ENCODE measurements around the gene ASXL1. TPM values are rescaled to one million over a fixed set of nuclear protein-coding genes. Genes with fewer than 3 reads are reported as not detected.

ASXL1 gene
- total RNA-seq, 2 experiments from 2014 or later, result 110 TPM

GRCh38 chr20:32467506-32468312, 109.6 kb downstream of the ASXL1 start:
- Mint-ChIP-seq H3K4me1 (no peaks in the 10 kb centered on the region), H3K27me3 (no peaks in the 10 kb centered on the region), H3K4me3 (no peak overlapping the region), H3K36me3 (ENCODE audit: low read depth) (no peaks in the 10 kb centered on the region), H3K27ac (no peak overlapping the region), H3K9me3 (no peaks in the 10 kb centered on the region)
- ChIA-PET CTCF (interaction anchor here (0.9 to 1.3 kb wide), 3 partner anchors 10 to 253 kb away, joined by 3 to 4 read pairs (median 3); no protein-coding TSS in a partner anchor), POLR2A (no interaction called here)
- DNase-seq, result no peak

GRCh38 chr20:32468313-32468640, 110.1 kb downstream of the ASXL1 start:
- no peak overlapping the region for H3K27ac Mint-ChIP-seq
- POLR2A ChIA-PET, result no interaction called here

GRCh38 chr20:32468860-32469259, 110.7 kb downstream of the ASXL1 start:
- no peak overlapping the region for H3K4me3 Mint-ChIP-seq
- H3K9me3 Mint-ChIP-seq, result no peaks in the 10 kb centered on the region
- ChIA-PET CTCF (interaction anchor here (1.1 to 1.3 kb wide), 2 partner anchors 12 to 254 kb away, joined by 3 to 4 read pairs; no protein-coding TSS in a partner anchor), POLR2A (no interaction called here)
- H3K27me3 Mint-ChIP-seq, result no peaks in the 10 kb centered on the region
- no peaks in the 10 kb centered on the region for H3K4me1 Mint-ChIP-seq
- no peak overlapping the region for H3K27ac Mint-ChIP-seq
- H3K36me3 Mint-ChIP-seq (ENCODE audit: low read depth), result no peaks in the 10 kb centered on the region
- DNase-seq, result no peak

More at GRCh38 chr20:32468313-32468640, 110.1 kb downstream of the ASXL1 start:
- H3K9me3 Mint-ChIP-seq, result no peaks in the 10 kb centered on the region
- CTCF ChIA-PET, result interaction anchor here (0.9 to 1.3 kb wide), 3 partner anchors 11 to 253 kb away, joined by 3 to 4 read pairs (median 3); no protein-coding TSS in a partner anchor
- no peaks in the 10 kb centered on the region for H3K36me3 Mint-ChIP-seq (ENCODE audit: low read depth)
- no peak for DNase-seq
- H3K27me3 Mint-ChIP-seq, result no peaks in the 10 kb centered on the region
- no peaks in the 10 kb centered on the region for H3K4me1 Mint-ChIP-seq
- H3K4me3 Mint-ChIP-seq, result no peak overlapping the region

GRCh38 chr20:32470025-32470861, 112.1 kb downstream of the ASXL1 start:
- H3K9me3 Mint-ChIP-seq, result no peaks in the 10 kb centered on the region
- no peaks in the 10 kb centered on the region for H3K27me3 Mint-ChIP-seq
- CTCF ChIA-PET, result no interaction called here
- DNase-seq, result peak; percentile 33
- H3K4me1 Mint-ChIP-seq, result no peaks in the 10 kb centered on the region
- POLR2A ChIA-PET, result no interaction called here
- H3K36me3 Mint-ChIP-seq (ENCODE audit: low read depth), result no peaks in the 10 kb centered on the region
- H3K27ac Mint-ChIP-seq, result no peak overlapping the region
- no peak overlapping the region for H3K4me3 Mint-ChIP-seq

GRCh38 chr20:32470940-32471339, 112.8 kb downstream of the ASXL1 start:
- no peaks in the 10 kb centered on the region for H3K9me3 Mint-ChIP-seq
- H3K27me3 Mint-ChIP-seq, result no peaks in the 10 kb centered on the region
- no peak overlapping the region for H3K4me3 Mint-ChIP-seq
- no peak for DNase-seq
- no peaks in the 10 kb centered on the region for H3K36me3 Mint-ChIP-seq (ENCODE audit: low read depth)
- ChIA-PET POLR2A (no interaction called here), CTCF (interaction anchor here (0.7 kb wide), 1 partner anchor 85 kb away, joined by 3 read pairs; no protein-coding TSS in a partner anchor)
- H3K27ac Mint-ChIP-seq, result no peak overlapping the region
- H3K4me1 Mint-ChIP-seq, result peaks cover 4% of the 10 kb centered on the region

- no peak overlapping the region for H3K27ac Mint-ChIP-seq
- no peak for DNase-seq
- H3K4me3 Mint-ChIP-seq, result no peak overlapping the region
- POLR2A ChIA-PET, result no interaction called here
- no peaks in the 10 kb centered on the region for H3K9me3 Mint-ChIP-seq
- no peaks in the 10 kb centered on the region for H3K36me3 Mint-ChIP-seq (ENCODE audit: low read depth)
- H3K4me1 Mint-ChIP-seq, result peaks cover 20% of the 10 kb centered on the region
- no peaks in the 10 kb centered on the region for H3K27me3 Mint-ChIP-seq
- CTCF ChIA-PET, result interaction anchor here (1.8 kb wide), 1 partner anchor 15 kb away, joined by 4 read pairs; no protein-coding TSS in a partner anchor
These were observed 114.6 kb downstream of the ASXL1 start for GRCh38 chr20:32472581-32473207.

- Mint-ChIP-seq H3K27ac (no peak overlapping the region), H3K4me1 (peaks cover 21% of the 10 kb centered on the region), H3K9me3 (no peaks in the 10 kb centered on the region), H3K27me3 (no peaks in the 10 kb centered on the region), H3K4me3 (no peak overlapping the region), H3K36me3 (ENCODE audit: low read depth) (no peaks in the 10 kb centered on the region)
- no peak for DNase-seq
- ChIA-PET POLR2A (no interaction called here), CTCF (interaction anchor here (1.8 kb wide), 1 partner anchor 16 kb away, joined by 4 read pairs; no protein-coding TSS in a partner anchor)
These were observed 115.3 kb downstream of the ASXL1 start for GRCh38 chr20:32473231-32474008.

GRCh38 chr20:32474009-32474716, 116.0 kb downstream of the ASXL1 start:
- Mint-ChIP-seq H3K9me3 (no peaks in the 10 kb centered on the region), H3K27me3 (no peaks in the 10 kb centered on the region), H3K4me1 (peaks cover 21% of the 10 kb centered on the region), H3K27ac (no peak overlapping the region), H3K4me3 (no peak overlapping the region), H3K36me3 (ENCODE audit: low read depth) (no peaks in the 10 kb centered on the region)
- ChIA-PET CTCF (interaction anchor here (1.8 kb wide), 1 partner anchor 16 kb away, joined by 4 read pairs; no protein-coding TSS in a partner anchor), POLR2A (no interaction called here)
- DNase-seq, result no peak

GRCh38 chr20:32474717-32474966, 116.5 kb downstream of the ASXL1 start:
- DNase-seq, result no peak
- H3K36me3 Mint-ChIP-seq (ENCODE audit: low read depth), result no peaks in the 10 kb centered on the region
- no peak overlapping the region for H3K27ac Mint-ChIP-seq
- no peaks in the 10 kb centered on the region for H3K27me3 Mint-ChIP-seq
- ChIA-PET POLR2A (no interaction called here), CTCF (no interaction called here)
- H3K4me3 Mint-ChIP-seq, result no peak overlapping the region
- peaks cover 21% of the 10 kb centered on the region for H3K4me1 Mint-ChIP-seq
- no peaks in the 10 kb centered on the region for H3K9me3 Mint-ChIP-seq

- ChIA-PET CTCF (no interaction called here), POLR2A (no interaction called here)
- Mint-ChIP-seq H3K9me3 (no peaks in the 10 kb centered on the region), H3K4me1 (peaks cover 21% of the 10 kb centered on the region), H3K4me3 (no peak overlapping the region), H3K27ac (no peak overlapping the region), H3K36me3 (ENCODE audit: low read depth) (no peaks in the 10 kb centered on the region), H3K27me3 (no peaks in the 10 kb centered on the region)
- no peak for DNase-seq
These were observed 117.1 kb downstream of the ASXL1 start for GRCh38 chr20:32474967-32475811.

Measured in activated CD4-positive, alpha-beta T cell treated with anti-CD3 and anti-CD28 coated beads, Interleukin-2, amount 10 ng/mL, durations not matched to agents 7 days and 5 days (primary cell).